A673 (cell line): ENCODE results near the gene RNF220.

Source experiments
- EZH2 ChIP-seq: fragments of 200-600 bp; sonication (generic); IDR thresholded peaks from 2 replicates; pipeline ENCODE4 v1.6.1; 2017; ENCODE audit warnings: borderline replicate concordance, low read depth, mild to moderate bottlenecking, mixed read lengths, antibody characterized with exemption, low read length; ENCODE audit not compliant: poor library complexity, severe bottlenecking
- TF ChIP-seq, protein P1 (sequence below): fragments of 300-800, 200-600 bp; sonication (generic); conservative IDR thresholded peaks from 2 replicates; pipeline ENCODE4 v1.5.1; 2017; ENCODE audit warnings: low read depth, mild to moderate bottlenecking, antibody characterized with exemption, low read length, moderate library complexity, mixed read lengths

DNA sequence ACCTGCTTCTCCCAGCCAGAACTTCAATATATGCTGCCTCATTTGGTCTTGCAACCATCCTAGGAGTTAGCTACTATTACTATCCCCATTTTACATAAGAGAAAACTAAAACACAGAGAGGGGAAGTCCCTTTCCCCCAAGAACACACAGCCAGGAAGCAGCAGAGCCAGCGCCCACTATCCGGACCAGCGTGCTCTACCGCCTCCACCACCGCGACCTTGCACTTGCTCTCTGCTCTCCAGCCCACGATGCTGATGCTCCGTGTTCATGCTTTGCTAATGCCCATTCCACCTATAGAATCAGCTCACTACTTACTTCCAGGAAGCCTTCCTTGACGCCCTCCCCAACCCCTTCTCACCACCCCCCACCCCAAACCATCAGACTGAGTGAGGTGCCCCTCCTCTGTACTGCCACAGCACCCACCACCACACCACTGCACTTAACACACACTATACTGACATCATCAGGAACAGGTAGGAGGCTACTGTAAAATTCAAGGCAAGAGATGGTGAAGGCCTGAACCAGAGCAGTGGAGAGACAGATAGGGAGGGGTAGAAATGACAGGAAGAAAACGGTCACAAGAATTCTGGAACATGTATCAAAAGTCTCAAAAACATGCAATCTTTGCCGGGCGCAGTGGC lies 259.8 kb downstream of the RNF220 start:
- TF ChIP-seq, protein P1, sequence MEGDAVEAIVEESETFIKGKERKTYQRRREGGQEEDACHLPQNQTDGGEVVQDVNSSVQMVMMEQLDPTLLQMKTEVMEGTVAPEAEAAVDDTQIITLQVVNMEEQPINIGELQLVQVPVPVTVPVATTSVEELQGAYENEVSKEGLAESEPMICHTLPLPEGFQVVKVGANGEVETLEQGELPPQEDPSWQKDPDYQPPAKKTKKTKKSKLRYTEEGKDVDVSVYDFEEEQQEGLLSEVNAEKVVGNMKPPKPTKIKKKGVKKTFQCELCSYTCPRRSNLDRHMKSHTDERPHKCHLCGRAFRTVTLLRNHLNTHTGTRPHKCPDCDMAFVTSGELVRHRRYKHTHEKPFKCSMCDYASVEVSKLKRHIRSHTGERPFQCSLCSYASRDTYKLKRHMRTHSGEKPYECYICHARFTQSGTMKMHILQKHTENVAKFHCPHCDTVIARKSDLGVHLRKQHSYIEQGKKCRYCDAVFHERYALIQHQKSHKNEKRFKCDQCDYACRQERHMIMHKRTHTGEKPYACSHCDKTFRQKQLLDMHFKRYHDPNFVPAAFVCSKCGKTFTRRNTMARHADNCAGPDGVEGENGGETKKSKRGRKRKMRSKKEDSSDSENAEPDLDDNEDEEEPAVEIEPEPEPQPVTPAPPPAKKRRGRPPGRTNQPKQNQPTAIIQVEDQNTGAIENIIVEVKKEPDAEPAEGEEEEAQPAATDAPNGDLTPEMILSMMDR = no peak
- no peak for TF ChIP-seq EZH2
